HG03175 (cell line): ENCODE data around the gene SFT2D2.

Experiments used
- ATAC-seq: cut with Tn5 transposase; IDR thresholded peaks from one replicate; pipeline ENCODE4 v1.9.1; 2021; ENCODE audit warnings: mild to moderate bottlenecking, moderate library complexity; ENCODE audit not compliant: unreplicated experiment

Gene SFT2D2

GRCh38 chr1:168301664-168302320 is 76.0 kb downstream of the SFT2D2 start:
- no peak for ATAC-seq
